Endothelial cell of umbilical vein (primary cell): ENCODE results near the gene ITGA8. TPM values are rescaled to one million over a fixed set of nuclear protein-coding genes. Genes with fewer than 3 reads are reported as not detected.
A peak's percentile ranks its signal among the peaks of the same experiment; 100 is the strongest.

ENCODE experiments used
- BruUV-seq: library from RNA; stranded (reverse); fragments of 400-500 nt; replicated peaks from 2 replicates; lab custom pipeline; 2021; lab: Mats Ljungman, UMichigan
- CTCF ChIA-PET: fragments of 300-600, 350-600 bp; sonication (Branson Sonifier 250); formaldehyde crosslinking; loops from one replicate; lab custom pipeline; 2021; ENCODE audit warnings: antibody characterized with exemption, inconsistent platforms; lab: Charles Lee
- POLR2A ChIA-PET: fragments of 300-600, 350-600 bp; sonication (Branson Sonifier 250); formaldehyde crosslinking; loops from one replicate; lab custom pipeline; 2021; ENCODE audit warnings: antibody characterized with exemption, inconsistent platforms; lab: Charles Lee
- DNase-seq: peaks from one replicate; pipeline ENCODE4 v3.0.0-alpha.2; 2011; ENCODE audit warnings: low read depth, low spot score
- FAIRE-seq: peaks from 2 replicates; lab custom pipeline; 2011; peaks lifted over from hg19 to GRCh38; lab: Jason Lieb, UNC
- H2AFZ ChIP-seq: 2 replicates; pipeline ENCODE4 v1.6.0; 2012; ENCODE audit warnings: low read depth, low read length, control low read depth, inconsistent platforms
- H3K27ac ChIP-seq: 2 replicates; pipeline ENCODE4 v1.5.1; 2011; ENCODE audit warnings: low read depth, mild to moderate bottlenecking, control low read depth, low read length, moderate library complexity; ENCODE audit not compliant: insufficient read depth
- H3K27me3 ChIP-seq, 2 experiments: 2 replicates each; pipeline versions ENCODE4 v1.6.0 to v1.6.1; 2011; ENCODE audit warnings: low read length in 2 of 2, mixed read lengths in 1 of 2; ENCODE audit not compliant: control insufficient read depth in 2 of 2, insufficient read depth in 2 of 2
- H3K36me3 ChIP-seq, 2 experiments: 2 replicates in 1 of 2; 3 replicates in 1 of 2; pipeline ENCODE4 v1.5.1; 2011; ENCODE audit warnings: low read length in 2 of 2, mild to moderate bottlenecking in 1 of 2, moderate library complexity in 1 of 2; ENCODE audit not compliant: control insufficient read depth in 2 of 2, insufficient read depth in 2 of 2; ENCODE audit errors: extremely low read depth in 1 of 2
- H3K4me1 ChIP-seq: 3 replicates; pipeline ENCODE4 v1.5.1; 2011; ENCODE audit warnings: mild to moderate bottlenecking, low read length; ENCODE audit not compliant: control insufficient read depth, insufficient read depth; ENCODE audit errors: extremely low read depth
- H3K4me2 ChIP-seq: 2 replicates; pipeline ENCODE4 v1.6.1; 2011; ENCODE audit warnings: low read length, control low read depth, mixed read lengths; ENCODE audit not compliant: insufficient read depth
- H3K4me3 ChIP-seq, 3 experiments: fragments of 200-600 bp in 1 of 3; sonication (generic), shearing (Covaris generic) in 1 of 3; replicated peaks in 1 of 3; 2 replicates each; pipeline ENCODE4 v1.5.1; 2011 to 2016; ENCODE audit warnings: control low read depth in 3 of 3, low read length in 3 of 3, mild to moderate bottlenecking in 2 of 3, inconsistent platforms in 1 of 3, low read depth in 1 of 3, moderate library complexity in 1 of 3; ENCODE audit not compliant: insufficient read depth in 1 of 3
- H3K79me2 ChIP-seq: 2 replicates; pipeline ENCODE4 v1.6.0; 2012; ENCODE audit warnings: low read length, inconsistent platforms; ENCODE audit not compliant: control insufficient read depth, insufficient read depth
- H3K9ac ChIP-seq: replicated peaks from 2 replicates; pipeline ENCODE3; 2011; ENCODE audit warnings: low read length, control low read depth; ENCODE audit not compliant: insufficient read depth; ENCODE audit errors: extremely low read depth
- H3K9me1 ChIP-seq: replicated peaks from 3 replicates; pipeline ENCODE4 v1.6.0; 2011; ENCODE audit warnings: mild to moderate bottlenecking, low read length; ENCODE audit not compliant: control insufficient read depth, insufficient read depth; ENCODE audit errors: extremely low read depth
- H3K9me3 ChIP-seq: replicated peaks from 2 replicates; pipeline ENCODE4 v1.5.1; 2012; ENCODE audit warnings: low read length, inconsistent platforms; ENCODE audit not compliant: control insufficient read depth, insufficient read depth
- H4K20me1 ChIP-seq: replicated peaks from 2 replicates; pipeline ENCODE3; 2011; ENCODE audit warnings: mild to moderate bottlenecking, low read length; ENCODE audit not compliant: control insufficient read depth, insufficient read depth; ENCODE audit errors: extremely low read depth
- EZH2 ChIP-seq: IDR thresholded peaks from 2 replicates; pipeline ENCODE4 v1.6.1; 2012; ENCODE audit warnings: borderline replicate concordance, low read depth, mild to moderate bottlenecking, moderate library complexity, low read length, inconsistent platforms; ENCODE audit not compliant: severe bottlenecking
- FOS ChIP-seq: IDR thresholded peaks from 2 replicates; pipeline ENCODE4 v1.6.1; 2011; ENCODE audit warnings: mild to moderate bottlenecking, low read length, moderate library complexity, borderline replicate concordance; ENCODE audit not compliant: insufficient read depth
- GATA2 ChIP-seq: IDR thresholded peaks from 2 replicates; pipeline ENCODE4 v1.7.0; 2011; ENCODE audit warnings: low read depth, mild to moderate bottlenecking, moderate library complexity, mixed read lengths, low read length; ENCODE audit not compliant: insufficient read length, insufficient read depth
- JUN ChIP-seq: IDR thresholded peaks from 2 replicates; pipeline ENCODE4 v1.6.1; 2011; ENCODE audit warnings: borderline replicate concordance, low read depth; ENCODE audit not compliant: insufficient read length, insufficient read depth
- MAX ChIP-seq: IDR thresholded peaks from 2 replicates; pipeline ENCODE4 v1.6.1; 2011; ENCODE audit not compliant: insufficient read depth, insufficient read length
- MYC ChIP-seq: IDR thresholded peaks from one replicate; pipeline ENCODE4 v1.6.1; 2011; ENCODE audit warnings: mild to moderate bottlenecking, low read depth, low read length
- POLR2A ChIP-seq: IDR thresholded peaks from 2 replicates; pipeline ENCODE4 v1.6.1; 2012; ENCODE audit warnings: low read depth, mild to moderate bottlenecking, control low read depth, low read length
- POLR2AphosphoS5 ChIP-seq: IDR thresholded peaks from 2 replicates; pipeline ENCODE4 v1.6.1; 2012; ENCODE audit warnings: low read depth, mild to moderate bottlenecking, control low read depth, low read length, moderate library complexity; ENCODE audit not compliant: insufficient read depth
- dilution Hi-C: fragments of 300-500 bp; cut with MboI; formaldehyde crosslinking; loops from one replicate; pipeline ENCODE4 v1.15.0; 2019; ENCODE audit warnings: low sequenced_read_pairs; ENCODE audit not compliant: extremely low pct_ligation_motif_present
- intact Hi-C: fragments of 100-400 bp; cut with micrococcal nuclease; formaldehyde crosslinking; loops from one replicate; pipeline ENCODE4 v1.10.0; 2022
- polyA plus RNA-seq, 4 experiments: library from polyadenylated mRNA; depleted of rRNA in 3 of 4; stranded (reverse) in 3 of 4; unstranded in 1 of 4; fragments of >200 nt; gene quantifications; 2 replicates each; pipeline versions ENCODE4 v1.2.1 to v1.2.3, GENCODE V29; 2011 to 2012; ENCODE audit warnings: missing spikeins in 1 of 4
- total RNA-seq: library from RNA; stranded (reverse); gene quantifications from 2 replicates; pipeline ENCODE4 v1.2.3, GENCODE V29; 2021
- TF ChIP-seq, protein P1 (sequence below), 2 donors: IDR thresholded peaks; 1 replicate in 1 of 2; 2 replicates in 1 of 2; pipeline ENCODE4 v1.5.1; 2011; ENCODE audit warnings: low read length in 2 of 2, mild to moderate bottlenecking in 2 of 2, moderate library complexity in 2 of 2, control low read depth in 1 of 2, inconsistent platforms in 1 of 2, low read depth in 1 of 2; ENCODE audit not compliant: insufficient read depth in 1 of 2; ENCODE audit errors: extremely low read depth in 1 of 2

Gene ITGA8
- total and polyA plus RNA-seq, 2 donors (not counting 3 experiments of a cell fraction or from before 2014, with no cell fraction given), result 0.04 to 0.40 TPM

DNA sequence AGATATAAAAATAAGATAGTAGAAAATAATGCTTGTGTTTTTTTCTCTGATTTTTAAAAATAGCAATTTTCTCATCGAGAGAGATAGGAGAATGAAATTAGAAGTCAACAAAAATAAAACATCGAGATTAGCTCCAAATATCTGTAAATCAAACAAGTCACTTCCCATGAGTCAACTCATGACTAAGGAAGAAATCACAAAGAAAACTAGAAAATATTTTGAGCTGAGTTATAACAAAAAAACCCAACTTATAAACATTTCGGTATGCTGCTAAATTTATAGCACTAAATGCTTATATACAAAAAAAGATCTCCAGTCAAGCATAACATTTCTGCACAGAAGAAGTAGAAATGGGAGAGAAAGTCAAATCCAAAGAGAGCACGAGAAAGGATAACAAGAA lies 140.1 kb downstream of the ITGA8 start:
- Histone ChIP-seq H3K36me3 (no peaks in the 10 kb centered on the region), H3K4me3 (peak overlapping the region in 2 of 3 experiments; percentile 12 to 48), H3K27me3 (no peaks in the 10 kb centered on the region), H4K20me1 (no peaks in the 10 kb centered on the region), H3K27ac (peak overlapping the region; percentile 45), H3K4me1 (peaks cover 11% of the 10 kb centered on the region), H3K9me3 (no peaks in the 10 kb centered on the region), H3K4me2 (peak overlapping the region; percentile 87), H3K9ac (peak overlapping the region; percentile 37), H3K9me1 (no peaks in the 10 kb centered on the region), H2AFZ (no peak overlapping the region), H3K79me2 (no peaks in the 10 kb centered on the region)
- intact Hi-C loops, result no loop called here
- TF ChIP-seq JUN (peak; percentile 67), POLR2AphosphoS5 (no peak), GATA2 (peak; percentile 74), MYC (no peak), FOS (peak; percentile 78), MAX (no peak), EZH2 (no peak), POLR2A (no peak)
- TF ChIP-seq, protein P1, sequence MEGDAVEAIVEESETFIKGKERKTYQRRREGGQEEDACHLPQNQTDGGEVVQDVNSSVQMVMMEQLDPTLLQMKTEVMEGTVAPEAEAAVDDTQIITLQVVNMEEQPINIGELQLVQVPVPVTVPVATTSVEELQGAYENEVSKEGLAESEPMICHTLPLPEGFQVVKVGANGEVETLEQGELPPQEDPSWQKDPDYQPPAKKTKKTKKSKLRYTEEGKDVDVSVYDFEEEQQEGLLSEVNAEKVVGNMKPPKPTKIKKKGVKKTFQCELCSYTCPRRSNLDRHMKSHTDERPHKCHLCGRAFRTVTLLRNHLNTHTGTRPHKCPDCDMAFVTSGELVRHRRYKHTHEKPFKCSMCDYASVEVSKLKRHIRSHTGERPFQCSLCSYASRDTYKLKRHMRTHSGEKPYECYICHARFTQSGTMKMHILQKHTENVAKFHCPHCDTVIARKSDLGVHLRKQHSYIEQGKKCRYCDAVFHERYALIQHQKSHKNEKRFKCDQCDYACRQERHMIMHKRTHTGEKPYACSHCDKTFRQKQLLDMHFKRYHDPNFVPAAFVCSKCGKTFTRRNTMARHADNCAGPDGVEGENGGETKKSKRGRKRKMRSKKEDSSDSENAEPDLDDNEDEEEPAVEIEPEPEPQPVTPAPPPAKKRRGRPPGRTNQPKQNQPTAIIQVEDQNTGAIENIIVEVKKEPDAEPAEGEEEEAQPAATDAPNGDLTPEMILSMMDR (IDR thresholded peaks at IDR 0.05; ENCODE audit: extremely low read depth in 1 of 2, insufficient read depth in 1 of 2, low read depth in 1 of 2, low read length in 2 of 2), result no peak
- ChIA-PET POLR2A (no interaction called here), CTCF (interaction anchor here (0.9 to 1.7 kb wide), 11 partner anchors 8 to 140 kb away, joined by 3 to 11 read pairs (median 6); partner anchors contain the start of gene ITGA8)
- FAIRE-seq (peak; percentile 67), DNase-seq (peak; percentile 52)
- BruUV-seq, result no TSS peak
- dilution Hi-C loops, result no loop called here
